HG02938 (cell line): ENCODE data around the gene MCFD2.
"Not testable (repeated sequence)": the region's sequence is repeated elsewhere in the genome, so short reads cannot be mapped to it uniquely, and the experiment has no call there.

ENCODE experiments used
- ATAC-seq: cut with Tn5 transposase; IDR thresholded peaks from one replicate; pipeline ENCODE4 v1.9.1; 2021; ENCODE audit warnings: mild to moderate bottlenecking, moderate library complexity; ENCODE audit not compliant: unreplicated experiment

MCFD2 gene

GRCh38 chr2:46904908-46905678 lies 10.5 kb downstream of the MCFD2 start:
- not testable (repeated sequence) for ATAC-seq

DNA sequence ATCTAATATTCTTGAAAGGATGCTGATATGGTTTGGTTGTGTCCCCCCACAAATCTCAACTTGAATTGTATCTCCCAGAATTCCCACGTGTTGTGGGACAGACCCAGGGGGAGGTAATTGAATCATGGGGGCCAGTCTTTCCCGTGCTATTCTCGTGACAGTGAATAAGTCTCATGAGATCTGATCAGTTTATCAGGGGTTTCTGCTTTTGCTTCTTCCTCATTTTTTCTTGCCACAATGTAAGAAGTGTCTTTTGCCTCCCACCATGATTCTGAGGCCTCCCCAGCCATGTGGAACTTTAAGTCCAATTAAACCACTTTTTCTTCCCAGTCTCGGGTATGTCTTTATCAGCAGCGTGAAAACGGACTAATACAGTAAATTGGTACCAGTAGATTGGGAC lies 12.6 kb downstream of the MCFD2 start:
- not testable (repeated sequence) for ATAC-seq

GRCh38 chr2:46902465-46902864 lies 13.1 kb downstream of the MCFD2 start:
- ATAC-seq = no peak

DNA sequence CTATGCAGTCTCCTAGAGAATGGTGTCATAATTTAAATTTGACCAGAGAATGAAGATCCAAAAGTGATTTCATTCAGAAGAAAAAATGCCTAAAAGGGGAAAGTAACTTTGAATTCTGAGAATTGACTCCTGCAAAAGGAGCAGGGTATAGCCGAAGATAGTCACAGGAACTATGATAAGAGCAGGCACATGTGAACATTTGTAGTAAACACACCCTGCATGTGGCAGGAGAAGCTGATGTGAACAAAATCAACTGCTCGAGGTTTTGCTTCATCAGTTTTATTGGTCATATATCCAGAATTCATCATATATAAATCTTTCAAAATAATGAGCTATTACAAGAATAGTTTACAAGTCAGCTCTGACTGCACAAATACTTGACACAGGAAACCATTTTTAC lies 14.0 kb downstream of the MCFD2 start:
- no peak for ATAC-seq

DNA sequence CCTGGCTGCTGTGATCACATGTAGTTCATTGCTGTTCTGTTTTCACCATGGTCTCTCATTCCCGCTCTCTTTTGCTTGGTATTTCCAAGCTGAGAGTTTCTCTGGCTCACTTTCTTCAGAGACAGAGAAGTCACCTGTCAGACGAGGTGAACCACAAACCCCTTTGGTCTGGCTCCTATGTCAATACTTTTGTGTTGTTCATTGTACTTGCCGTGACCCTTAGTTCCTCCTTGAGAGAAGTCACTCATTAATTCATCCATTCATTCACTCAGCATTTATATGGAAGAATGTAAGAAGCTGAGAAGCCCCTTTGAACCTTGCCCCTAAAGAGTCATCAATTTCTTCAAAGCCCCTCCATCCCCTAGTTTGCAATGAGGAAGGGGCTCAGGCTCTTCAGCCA lies 15.2 kb downstream of the MCFD2 start:
- ATAC-seq = no peak

DNA sequence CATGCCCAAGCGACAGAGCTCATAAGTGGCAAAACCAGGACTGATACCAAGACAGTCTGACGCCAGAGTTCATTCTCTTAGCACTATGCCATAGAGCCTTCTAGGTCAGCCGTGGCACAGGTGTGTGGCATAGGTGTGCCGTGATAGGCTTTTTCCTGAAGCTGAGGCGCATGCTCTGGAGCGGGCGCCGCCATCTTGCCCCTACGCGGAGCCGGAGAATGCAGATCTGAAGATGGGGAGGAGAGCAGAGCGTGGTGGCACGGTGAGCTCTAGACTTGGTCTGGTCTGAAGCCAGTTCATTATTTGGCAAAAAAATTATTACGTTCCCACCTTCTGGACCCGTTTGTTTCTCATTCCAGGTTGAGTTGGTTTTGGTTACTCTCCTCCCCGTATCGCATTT lies 16.6 kb downstream of the MCFD2 start:
- no peak for ATAC-seq

- ATAC-seq = no peak
These were observed 17.6 kb downstream of the MCFD2 start for GRCh38 chr2:46898024-46898423.

DNA sequence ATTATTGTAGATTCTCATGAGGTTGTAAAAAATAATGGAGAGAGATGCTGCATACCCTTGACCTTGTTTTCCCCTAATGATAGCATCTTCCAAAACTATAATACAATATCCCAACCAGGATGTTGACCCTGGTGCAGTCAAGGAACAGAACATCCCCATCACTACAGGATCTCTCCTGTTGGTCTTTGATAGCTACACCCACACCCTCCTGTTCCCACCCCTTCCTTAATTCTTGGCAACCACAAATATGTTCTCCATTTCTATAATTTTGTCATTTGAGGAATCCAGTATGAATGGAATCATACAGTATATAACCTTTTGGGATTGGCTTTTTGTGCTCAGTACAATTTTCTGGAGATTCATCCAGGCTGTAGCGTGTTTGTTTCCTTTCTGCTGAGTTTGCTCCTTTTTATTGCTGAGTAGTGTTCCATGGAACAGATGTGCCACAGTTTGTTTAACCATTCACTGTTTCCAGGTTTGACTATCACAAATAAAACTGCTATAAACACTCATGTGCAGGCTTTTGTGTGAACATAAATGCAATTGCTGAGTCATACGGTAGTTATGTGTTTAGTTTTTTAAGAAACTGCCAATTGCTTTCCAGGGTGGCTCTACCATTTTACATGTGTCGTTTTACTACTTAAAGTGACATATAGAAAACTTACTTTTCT lies 22.2 kb downstream of the MCFD2 start:
- ATAC-seq = no peak

GRCh38 chr2:46891956-46892553 lies 23.6 kb downstream of the MCFD2 start:
- ATAC-seq = no peak

- ATAC-seq = no peak
These were observed 27.1 kb downstream of the MCFD2 start for GRCh38 chr2:46888421-46888952.

DNA sequence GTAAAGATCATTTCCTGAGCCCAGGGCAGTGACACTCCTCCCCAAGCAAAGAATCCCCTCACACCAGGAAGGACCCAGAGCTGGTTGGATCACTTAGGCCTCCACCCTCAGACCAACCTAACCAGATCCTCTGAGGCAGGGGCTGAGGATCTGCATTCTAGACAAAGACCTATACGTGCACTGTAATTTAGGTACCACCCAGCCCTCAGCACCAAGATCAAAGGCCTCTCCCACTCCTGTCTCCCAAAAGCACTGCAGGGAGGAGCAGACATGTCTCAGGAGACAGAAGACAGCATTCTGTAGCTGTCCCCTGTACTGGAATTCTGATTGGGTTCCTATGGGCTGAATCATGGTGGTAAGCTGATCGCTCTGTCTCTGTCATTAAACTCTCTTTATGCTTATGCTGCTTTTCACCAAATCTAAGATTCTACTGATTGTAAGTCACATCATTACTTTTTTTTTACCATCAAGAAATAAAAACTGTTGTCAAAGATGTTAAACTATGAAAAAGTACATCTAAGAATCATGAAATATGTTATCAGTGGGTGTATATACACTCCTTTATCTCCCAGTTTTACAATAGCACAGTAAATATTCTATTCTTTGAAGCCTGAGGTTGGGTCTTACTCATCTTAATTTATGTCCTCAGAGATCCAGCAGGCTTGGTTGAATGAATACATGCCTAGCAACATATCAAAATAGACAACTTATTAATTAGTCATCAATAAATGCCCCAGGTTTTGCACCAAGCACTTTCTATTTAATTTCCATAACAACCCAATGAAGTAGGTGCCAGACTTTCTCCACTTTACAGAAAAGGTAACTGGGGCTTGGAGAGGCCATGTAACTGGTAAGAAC lies 28.3 kb downstream of the MCFD2 start:
- ATAC-seq = no peak

- no peak for ATAC-seq
These were observed 29.2 kb downstream of the MCFD2 start for GRCh38 chr2:46886268-46887027.

- no peak for ATAC-seq
These were observed 30.2 kb downstream of the MCFD2 start for GRCh38 chr2:46885376-46885775.

DNA sequence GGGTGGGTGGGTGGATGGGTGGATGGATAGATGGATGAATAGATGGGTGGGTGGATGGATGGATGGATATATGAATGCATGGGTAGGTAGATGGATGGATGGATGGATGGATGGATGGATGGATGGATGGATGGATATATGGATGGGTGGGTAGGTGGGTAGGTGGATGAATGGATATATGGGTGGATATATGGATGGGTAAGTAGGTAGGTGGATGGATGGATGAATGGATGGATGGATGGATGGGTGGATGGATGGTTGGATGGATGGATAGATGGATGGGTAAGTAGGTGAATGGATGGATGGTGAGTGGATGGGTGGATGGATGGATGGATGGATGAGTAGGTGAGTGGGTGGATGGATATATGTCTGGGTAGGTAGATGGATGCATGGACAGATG lies 36.1 kb downstream of the MCFD2 start:
- no peak for ATAC-seq

DNA sequence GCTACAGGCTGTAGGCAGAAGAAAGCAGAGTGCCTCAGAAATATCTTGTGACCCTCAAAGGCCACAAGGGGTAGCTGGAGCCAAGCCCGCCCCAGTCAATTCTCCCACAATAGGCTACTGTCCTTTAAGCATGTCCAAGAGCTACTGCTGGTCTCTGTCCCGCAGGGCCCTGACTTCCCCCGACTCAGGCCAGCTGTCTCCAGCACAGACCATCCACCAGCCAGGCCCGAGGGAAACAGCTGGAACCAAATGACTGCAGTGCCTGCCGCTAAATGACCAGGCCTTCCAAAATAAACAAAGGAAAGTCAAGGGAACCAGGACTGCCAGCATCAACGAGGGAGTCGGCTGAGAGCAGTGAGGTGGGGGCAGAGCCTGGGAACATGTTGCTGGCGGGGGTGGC lies 36.7 kb downstream of the MCFD2 start:
- ATAC-seq = no peak

GRCh38 chr2:46878240-46878877 lies 37.2 kb downstream of the MCFD2 start:
- ATAC-seq = no peak

DNA sequence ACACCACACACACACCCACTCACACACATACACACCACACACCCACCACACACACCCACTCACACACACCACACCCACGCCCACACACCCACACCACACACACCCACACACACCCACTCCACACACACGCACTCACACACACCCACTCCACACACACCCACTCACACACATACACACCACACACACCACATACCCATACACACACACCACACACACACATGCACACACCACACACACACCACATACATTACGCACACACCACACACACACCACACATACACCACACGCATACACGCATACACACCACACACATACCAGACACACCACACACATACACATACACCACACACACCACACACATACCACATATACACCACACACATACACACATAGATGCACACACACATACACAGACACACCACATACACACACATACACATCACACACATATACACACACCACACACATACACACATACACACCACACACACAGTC lies 37.9 kb downstream of the MCFD2 start:
- ATAC-seq = no peak

DNA sequence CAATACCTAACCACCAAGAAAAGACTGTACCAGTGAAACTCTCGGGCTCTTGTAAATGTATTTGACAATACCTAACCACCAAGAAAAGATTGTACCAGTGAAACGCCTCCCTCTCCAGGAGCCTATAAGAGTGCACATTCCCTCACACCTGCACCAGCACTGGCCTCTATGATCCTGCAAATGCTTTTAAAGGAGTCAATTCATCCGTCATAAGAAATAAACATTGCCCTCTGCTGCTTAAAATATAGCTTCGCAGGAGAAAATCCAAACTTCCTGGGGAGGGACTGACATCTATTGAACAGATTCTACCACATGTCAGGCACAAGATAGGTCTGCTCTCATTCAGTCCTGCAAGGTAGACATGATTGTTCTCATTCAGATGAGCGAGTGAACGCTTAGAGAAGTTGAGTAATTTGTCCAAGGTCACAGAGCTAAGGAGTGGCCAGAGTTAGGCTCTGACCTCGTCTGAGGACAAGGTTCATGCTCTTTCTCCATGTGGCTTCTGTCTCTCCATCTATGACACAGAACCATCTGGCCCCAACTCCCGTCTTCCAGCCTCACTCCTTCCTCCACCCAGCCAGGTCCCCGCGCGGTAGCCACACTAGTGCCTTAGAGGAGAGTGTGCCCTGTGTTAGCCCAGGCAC lies 38.7 kb downstream of the MCFD2 start:
- ATAC-seq = no peak
